ENCODE measurements around the gene PDSS2.

The PDSS2 gene

GRCh38 chr6:107357842-107358241 is 101.5 kb downstream of the PDSS2 start:
- TF ChIP-seq CTCF (IDR thresholded peaks at IDR 0.05; ENCODE audit: borderline replicate concordance, control extremely low read depth, extremely low read depth, insufficient read depth, missing control alignments), result no peak
- in situ Hi-C loops (cut with MboI; ENCODE audit: low sequenced_read_pairs, unreplicated experiment), result no loop called here
- DNase-seq (ENCODE audit: low spot score), result no peak

- DNase-seq (ENCODE audit: low spot score), result no peak
- no peak for TF ChIP-seq CTCF (IDR thresholded peaks at IDR 0.05; ENCODE audit: borderline replicate concordance, control extremely low read depth, extremely low read depth, insufficient read depth, missing control alignments)
Measured at GRCh38 chr6:107357031-107357430, 102.3 kb downstream of the PDSS2 start.

GRCh38 chr6:107355659-107356058 is 103.7 kb downstream of the PDSS2 start:
- no peak for DNase-seq (ENCODE audit: low spot score)
- TF ChIP-seq CTCF (IDR thresholded peaks at IDR 0.05; ENCODE audit: borderline replicate concordance, control extremely low read depth, extremely low read depth, insufficient read depth, missing control alignments), result no peak
- in situ Hi-C loops (cut with MboI; ENCODE audit: low sequenced_read_pairs, unreplicated experiment), result no loop called here

More at GRCh38 chr6:107357031-107357430, 102.3 kb downstream of the PDSS2 start:
- in situ Hi-C loops (cut with MboI; ENCODE audit: low sequenced_read_pairs, unreplicated experiment), result no loop called here

- no peak for TF ChIP-seq CTCF (IDR thresholded peaks at IDR 0.05; ENCODE audit: borderline replicate concordance, control extremely low read depth, extremely low read depth, insufficient read depth, missing control alignments)
- in situ Hi-C loops (cut with MboI; ENCODE audit: low sequenced_read_pairs, unreplicated experiment), result no loop called here
- no peak for DNase-seq (ENCODE audit: low spot score)
Measured at GRCh38 chr6:107354451-107354850, 104.9 kb downstream of the PDSS2 start.

- no peak for TF ChIP-seq CTCF (IDR thresholded peaks at IDR 0.05; ENCODE audit: borderline replicate concordance, control extremely low read depth, extremely low read depth, insufficient read depth, missing control alignments)
- DNase-seq (ENCODE audit: low spot score), result no peak
- in situ Hi-C loops (cut with MboI; ENCODE audit: low sequenced_read_pairs, unreplicated experiment), result no loop called here
Measured at GRCh38 chr6:107353773-107354382, 105.5 kb downstream of the PDSS2 start.

- no peak for DNase-seq (ENCODE audit: low spot score)
- in situ Hi-C loops (cut with MboI; ENCODE audit: low sequenced_read_pairs, unreplicated experiment), result no loop called here
- no peak for TF ChIP-seq CTCF (IDR thresholded peaks at IDR 0.05; ENCODE audit: borderline replicate concordance, control extremely low read depth, extremely low read depth, insufficient read depth, missing control alignments)
Measured at GRCh38 chr6:107348224-107348623, 111.1 kb downstream of the PDSS2 start.

Measured in GM13976 (cell line).